Measurements from ENCODE around the gene ADARB2. TPM values are rescaled to one million over a fixed set of nuclear protein-coding genes. Genes with fewer than 3 reads are reported as not detected.

ADARB2 gene
- polyA plus RNA-seq, 3 donors, result not detected

DNA sequence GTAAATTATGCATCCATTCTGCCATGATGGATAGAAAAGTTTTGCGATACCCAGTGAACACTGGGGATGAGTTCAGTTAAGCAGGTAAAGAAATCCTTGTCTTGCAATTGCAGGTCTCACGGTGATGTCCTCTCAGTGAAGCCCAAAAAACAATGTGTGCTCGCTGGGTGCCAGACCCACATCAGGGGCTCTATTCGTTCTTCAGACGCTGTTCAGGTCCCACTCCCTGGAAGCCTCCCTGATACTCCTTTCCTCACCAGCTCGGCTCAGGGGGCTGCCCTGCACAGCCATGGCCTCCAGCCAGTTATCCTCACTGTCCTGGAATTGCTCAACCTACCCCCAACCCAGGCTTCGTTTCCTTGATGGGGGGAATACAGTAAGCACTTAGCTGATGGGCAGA is 323.5 kb downstream of the ADARB2 start:
- H3K4me1 ChIP-seq (ENCODE audit: control insufficient read depth in 1 of 2, insufficient read depth in 2 of 2, low read length in 2 of 2), result no peaks in the 10 kb centered on the region
- intact Hi-C loops (cut with micrococcal nuclease), result no loop called here
- H3K9me3 Mint-ChIP-seq, result peaks cover 4 to 10% (median 6%) of the 10 kb centered on the region in 7 donors
- no peak overlapping the region for H3K27ac Mint-ChIP-seq
- H3K79me2 ChIP-seq (ENCODE audit: insufficient read depth, low read length), result no peaks in the 10 kb centered on the region
- H2AFZ ChIP-seq (ENCODE audit: insufficient read depth, low read depth, low read length, poor library complexity, severe bottlenecking), result no peak overlapping the region
- H3K4me3 ChIP-seq (replicated peaks in 1 of 3; ENCODE audit: low read depth in 2 of 3, low read length in 3 of 3), result no peak overlapping the region
- WGBS (ENCODE audit: insufficient coverage), result 95% methylated on average over 4 of the region's 7 CpGs
- H3K9ac ChIP-seq (ENCODE audit: insufficient read depth, low read length, poor library complexity, severe bottlenecking), result no peak overlapping the region
- no peak for DNase-seq
- no peaks in the 10 kb centered on the region for H3K4me1 Mint-ChIP-seq
- TF ChIP-seq, protein P1, sequence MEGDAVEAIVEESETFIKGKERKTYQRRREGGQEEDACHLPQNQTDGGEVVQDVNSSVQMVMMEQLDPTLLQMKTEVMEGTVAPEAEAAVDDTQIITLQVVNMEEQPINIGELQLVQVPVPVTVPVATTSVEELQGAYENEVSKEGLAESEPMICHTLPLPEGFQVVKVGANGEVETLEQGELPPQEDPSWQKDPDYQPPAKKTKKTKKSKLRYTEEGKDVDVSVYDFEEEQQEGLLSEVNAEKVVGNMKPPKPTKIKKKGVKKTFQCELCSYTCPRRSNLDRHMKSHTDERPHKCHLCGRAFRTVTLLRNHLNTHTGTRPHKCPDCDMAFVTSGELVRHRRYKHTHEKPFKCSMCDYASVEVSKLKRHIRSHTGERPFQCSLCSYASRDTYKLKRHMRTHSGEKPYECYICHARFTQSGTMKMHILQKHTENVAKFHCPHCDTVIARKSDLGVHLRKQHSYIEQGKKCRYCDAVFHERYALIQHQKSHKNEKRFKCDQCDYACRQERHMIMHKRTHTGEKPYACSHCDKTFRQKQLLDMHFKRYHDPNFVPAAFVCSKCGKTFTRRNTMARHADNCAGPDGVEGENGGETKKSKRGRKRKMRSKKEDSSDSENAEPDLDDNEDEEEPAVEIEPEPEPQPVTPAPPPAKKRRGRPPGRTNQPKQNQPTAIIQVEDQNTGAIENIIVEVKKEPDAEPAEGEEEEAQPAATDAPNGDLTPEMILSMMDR (IDR thresholded peaks at IDR 0.05), result no peak
- H3K9me3 ChIP-seq (replicated peaks in 1 of 2; ENCODE audit: control insufficient read depth in 1 of 2, insufficient read depth in 1 of 2, low read length in 2 of 2), result peaks cover 0 to 5% of the 10 kb centered on the region in 2 donors
- H4K20me1 ChIP-seq (ENCODE audit: insufficient read depth, low read length), result no peaks in the 10 kb centered on the region
- no peak overlapping the region for H3K27ac ChIP-seq (ENCODE audit: low read depth in 1 of 2, low read length in 2 of 2)
- no peaks in the 10 kb centered on the region for H3K27me3 ChIP-seq (ENCODE audit: control insufficient read depth in 2 of 2, insufficient read depth in 2 of 2, low read length in 2 of 2)
- H3K36me3 Mint-ChIP-seq, result no peaks in the 10 kb centered on the region
- H3K4me2 ChIP-seq (replicated peaks; ENCODE audit: extremely low read depth, low read length, poor library complexity, severe bottlenecking), result no peak overlapping the region
- peaks cover 15 to 18% (median 15%) of the 10 kb centered on the region in 3 donors for H3K27me3 Mint-ChIP-seq (ENCODE audit: low read depth in 3 of 3)
- no peak overlapping the region for H3K4me3 Mint-ChIP-seq
- no peaks in the 10 kb centered on the region for H3K36me3 ChIP-seq (replicated peaks in 1 of 2; ENCODE audit: control insufficient read depth in 1 of 2, insufficient read depth in 2 of 2, low read length in 2 of 2)

DNA sequence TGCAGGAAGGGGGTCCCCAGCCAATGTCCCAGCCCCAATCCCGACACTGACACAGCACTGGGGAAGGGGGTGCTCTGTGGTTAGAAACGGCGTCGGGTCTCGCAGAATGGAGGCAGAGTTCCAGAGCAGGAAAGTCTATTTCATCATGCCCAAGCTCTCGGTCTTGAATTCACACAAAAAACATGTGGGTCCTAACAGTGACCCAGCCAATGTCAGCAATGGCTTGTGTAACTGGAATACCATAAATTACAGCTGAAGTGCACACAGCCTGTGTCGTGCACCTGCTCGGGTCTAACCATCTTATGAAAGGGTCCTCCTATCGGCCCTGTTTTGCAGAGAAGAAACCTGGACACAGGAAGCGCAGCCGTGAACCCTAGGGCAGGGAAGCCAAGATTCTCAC is 324.1 kb downstream of the ADARB2 start:
- Histone ChIP-seq H3K79me2 (ENCODE audit: insufficient read depth, low read length) (no peaks in the 10 kb centered on the region), H2AFZ (ENCODE audit: insufficient read depth, low read depth, low read length, poor library complexity, severe bottlenecking) (no peak overlapping the region), H3K9ac (ENCODE audit: insufficient read depth, low read length, poor library complexity, severe bottlenecking) (no peak overlapping the region), H3K4me3 (replicated peaks in 1 of 3; ENCODE audit: low read depth in 2 of 3, low read length in 3 of 3) (no peak overlapping the region), H3K4me2 (replicated peaks; ENCODE audit: extremely low read depth, low read length, poor library complexity, severe bottlenecking) (no peak overlapping the region), H3K36me3 (replicated peaks in 1 of 2; ENCODE audit: control insufficient read depth in 1 of 2, insufficient read depth in 2 of 2, low read length in 2 of 2) (no peaks in the 10 kb centered on the region), H3K4me1 (ENCODE audit: control insufficient read depth in 1 of 2, insufficient read depth in 2 of 2, low read length in 2 of 2) (no peaks in the 10 kb centered on the region), H4K20me1 (ENCODE audit: insufficient read depth, low read length) (no peaks in the 10 kb centered on the region), H3K27ac (ENCODE audit: low read depth in 1 of 2, low read length in 2 of 2) (no peak overlapping the region), H3K9me3 (replicated peaks in 1 of 2; ENCODE audit: control insufficient read depth in 1 of 2, insufficient read depth in 1 of 2, low read length in 2 of 2) (peaks cover 0 to 5% of the 10 kb centered on the region in 2 donors), H3K27me3 (ENCODE audit: control insufficient read depth in 2 of 2, insufficient read depth in 2 of 2, low read length in 2 of 2) (no peaks in the 10 kb centered on the region)
- no peaks in the 10 kb centered on the region for H3K4me1 Mint-ChIP-seq
- 89% methylated on average over 11 of the region's 11 CpGs for WGBS (ENCODE audit: insufficient coverage)
- TF ChIP-seq, protein P1 (IDR thresholded peaks at IDR 0.05), result no peak
- H3K27me3 Mint-ChIP-seq (ENCODE audit: low read depth in 3 of 3), result peaks cover 15 to 18% (median 15%) of the 10 kb centered on the region in 3 donors
- DNase-seq, result no peak
- intact Hi-C loops (cut with micrococcal nuclease), result no loop called here
- peaks cover 4 to 10% (median 6%) of the 10 kb centered on the region in 7 donors for H3K9me3 Mint-ChIP-seq
- no peak overlapping the region for H3K27ac Mint-ChIP-seq
- H3K36me3 Mint-ChIP-seq, result no peaks in the 10 kb centered on the region
- H3K4me3 Mint-ChIP-seq, result no peak overlapping the region
